ENCODE data around the gene SORT1.

The SORT1 gene

DNA sequence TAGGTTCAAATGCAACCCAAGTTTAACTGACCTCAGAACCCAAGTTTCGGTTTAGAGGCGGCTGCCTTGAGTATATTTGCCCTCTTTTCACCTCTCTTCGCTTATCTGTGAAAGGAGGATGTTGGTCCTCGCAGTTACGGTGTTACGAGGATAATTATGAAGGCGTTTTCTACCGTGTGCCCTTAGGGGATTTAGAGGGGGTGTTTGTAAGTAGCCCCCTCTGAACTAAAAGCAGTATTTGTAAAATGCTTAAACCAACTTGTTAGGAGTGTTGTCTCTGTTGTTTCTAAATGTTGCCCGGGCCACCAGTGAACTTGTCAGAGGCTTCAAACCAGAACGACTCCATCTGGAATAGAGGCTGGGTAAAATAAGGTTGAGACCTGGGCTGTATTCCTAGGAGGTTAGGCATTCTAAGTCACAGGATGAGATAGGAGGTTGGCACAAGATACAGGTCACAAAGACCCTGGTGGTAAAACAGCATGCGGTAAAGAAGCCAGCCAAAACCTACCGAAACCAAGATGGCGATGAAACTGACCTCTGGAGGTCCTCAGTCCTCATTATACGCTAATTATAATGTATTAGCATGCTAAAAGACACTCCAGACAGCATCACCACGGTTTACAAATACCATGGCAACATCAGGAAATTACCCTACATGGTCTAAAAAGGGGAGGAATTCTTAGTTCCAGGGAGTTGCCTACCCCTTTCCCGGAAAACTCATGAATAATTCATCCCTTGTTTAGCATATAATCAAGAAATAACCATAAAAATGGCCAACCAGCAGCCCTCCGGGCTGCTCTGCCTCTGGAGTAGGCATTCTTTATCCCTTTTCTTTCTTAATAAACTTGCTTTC lies 113.7 kb downstream of the SORT1 start:
- peak overlapping the region; percentile 93 for H3K4me3 ChIP-seq
- TF ChIP-seq POLR2AphosphoS5 (IDR thresholded peaks at IDR 0.05; ENCODE audit: borderline replicate concordance, low read depth, low read length) (no peak), EZH2 (IDR thresholded peaks at IDR 0.05) (no peak), FOXP2 (optimal IDR thresholded peaks at IDR 0.05; ENCODE audit: control extremely low read depth, extremely low read length, insufficient read depth) (no peak)
- no peak for DNase-seq (ENCODE audit: low read depth, low spot score)
- peak overlapping the region; percentile 80 for H3K27ac ChIP-seq
- peak overlapping the region; percentile 80 for H3K9ac ChIP-seq (ENCODE audit: insufficient read length)
- H3K36me3 ChIP-seq (ENCODE audit: insufficient read depth, low read length) = peaks cover 19% of the 10 kb centered on the region
- no peaks in the 10 kb centered on the region for H3K9me3 ChIP-seq (ENCODE audit: low read depth, low read length)

DNA sequence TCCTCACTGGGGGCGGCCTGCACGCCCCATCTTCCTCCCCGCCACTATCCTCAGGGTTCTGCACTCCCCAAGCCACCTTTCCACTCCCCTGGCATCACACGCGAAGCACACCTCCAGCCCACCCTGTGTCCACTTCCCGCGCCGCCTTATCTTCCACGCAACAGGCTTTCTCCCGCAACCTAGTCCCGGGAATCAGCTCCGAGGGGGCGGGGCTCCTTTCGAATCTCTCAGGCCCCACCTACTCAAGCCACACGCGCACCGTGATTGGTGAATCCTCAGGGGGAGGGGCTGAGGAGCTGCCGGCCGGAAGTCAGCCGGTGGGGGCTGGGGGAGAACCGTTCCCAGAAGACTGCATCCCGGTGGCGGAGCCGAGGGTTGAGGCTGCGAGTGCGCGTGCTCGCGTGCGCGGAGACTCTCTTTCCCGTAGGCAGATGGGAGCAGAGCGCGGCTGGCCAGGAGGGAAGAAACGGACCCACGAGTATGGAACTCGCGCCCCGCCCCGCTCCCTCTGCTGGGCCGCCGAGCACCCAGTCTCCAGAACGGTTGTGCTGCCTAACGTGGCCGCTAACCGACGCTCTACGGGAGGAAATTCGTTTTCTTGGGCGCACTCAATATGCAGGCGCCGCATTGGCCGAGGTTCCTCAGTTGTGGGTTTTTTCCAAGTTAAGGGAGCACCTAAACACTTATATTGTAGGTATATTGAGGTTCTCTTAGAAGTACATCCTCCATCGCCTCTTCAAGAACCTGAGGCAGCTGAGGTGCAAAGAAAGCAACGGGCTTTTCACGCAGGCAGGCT lies 114.6 kb downstream of the SORT1 start, which contains the start of gene PSRC1:
TSS of gene PSRC1 (minus strand) at position 194 of the 796 bp plus-strand sequence.
- TF ChIP-seq POLR2AphosphoS5 (IDR thresholded peaks at IDR 0.05; ENCODE audit: borderline replicate concordance, low read depth, low read length) (peak; percentile 97), FOXP2 (optimal IDR thresholded peaks at IDR 0.05; ENCODE audit: control extremely low read depth, extremely low read length, insufficient read depth) (peak; percentile 42), EZH2 (IDR thresholded peaks at IDR 0.05) (no peak)
- Histone ChIP-seq H3K9ac (ENCODE audit: insufficient read length) (peak within 1 kb of the TSS; percentile 85), H3K36me3 (ENCODE audit: insufficient read depth, low read length) (peaks cover 26% of the 10 kb centered on the region), H3K27ac (peak within 1 kb of the TSS; percentile 80), H3K9me3 (ENCODE audit: low read depth, low read length) (no peaks in the 10 kb centered on the region), H3K4me3 (peak within 1 kb of the TSS; percentile 93)
- peak; percentile 62 for DNase-seq (ENCODE audit: low read depth, low spot score)

DNA sequence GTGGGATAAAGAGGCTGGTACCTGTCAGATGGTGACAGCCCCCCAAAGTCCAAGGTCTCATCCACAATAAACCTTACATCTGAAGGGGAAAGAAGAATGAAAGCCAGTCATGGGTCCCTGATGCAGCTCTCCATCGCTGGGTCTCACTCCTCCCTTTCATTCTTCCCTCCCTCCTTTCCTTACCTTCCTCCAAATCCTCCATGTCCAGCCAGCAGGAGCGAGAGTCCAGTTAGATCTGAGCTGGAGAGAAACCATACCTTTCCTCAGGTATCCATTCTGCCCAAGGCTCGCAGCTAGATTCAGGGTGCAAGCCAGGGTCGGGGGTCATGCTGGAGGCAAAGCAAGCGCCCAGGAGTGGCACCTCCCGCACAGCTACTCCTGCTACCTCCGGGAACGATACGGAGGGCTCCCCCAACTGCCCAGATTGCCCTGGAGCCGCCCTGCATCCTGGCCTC lies 115.2 kb downstream of the SORT1 start:
- TF ChIP-seq POLR2AphosphoS5 (IDR thresholded peaks at IDR 0.05; ENCODE audit: borderline replicate concordance, low read depth, low read length) (no peak), EZH2 (IDR thresholded peaks at IDR 0.05) (no peak), FOXP2 (optimal IDR thresholded peaks at IDR 0.05; ENCODE audit: control extremely low read depth, extremely low read length, insufficient read depth) (no peak)
- no peak for DNase-seq (ENCODE audit: low read depth, low spot score)
- peak overlapping the region; percentile 85 for H3K9ac ChIP-seq (ENCODE audit: insufficient read length)
- H3K27ac ChIP-seq = no peak overlapping the region
- H3K9me3 ChIP-seq (ENCODE audit: low read depth, low read length) = no peaks in the 10 kb centered on the region
- H3K4me3 ChIP-seq = peak overlapping the region; percentile 93
- H3K36me3 ChIP-seq (ENCODE audit: insufficient read depth, low read length) = peaks cover 27% of the 10 kb centered on the region

DNA sequence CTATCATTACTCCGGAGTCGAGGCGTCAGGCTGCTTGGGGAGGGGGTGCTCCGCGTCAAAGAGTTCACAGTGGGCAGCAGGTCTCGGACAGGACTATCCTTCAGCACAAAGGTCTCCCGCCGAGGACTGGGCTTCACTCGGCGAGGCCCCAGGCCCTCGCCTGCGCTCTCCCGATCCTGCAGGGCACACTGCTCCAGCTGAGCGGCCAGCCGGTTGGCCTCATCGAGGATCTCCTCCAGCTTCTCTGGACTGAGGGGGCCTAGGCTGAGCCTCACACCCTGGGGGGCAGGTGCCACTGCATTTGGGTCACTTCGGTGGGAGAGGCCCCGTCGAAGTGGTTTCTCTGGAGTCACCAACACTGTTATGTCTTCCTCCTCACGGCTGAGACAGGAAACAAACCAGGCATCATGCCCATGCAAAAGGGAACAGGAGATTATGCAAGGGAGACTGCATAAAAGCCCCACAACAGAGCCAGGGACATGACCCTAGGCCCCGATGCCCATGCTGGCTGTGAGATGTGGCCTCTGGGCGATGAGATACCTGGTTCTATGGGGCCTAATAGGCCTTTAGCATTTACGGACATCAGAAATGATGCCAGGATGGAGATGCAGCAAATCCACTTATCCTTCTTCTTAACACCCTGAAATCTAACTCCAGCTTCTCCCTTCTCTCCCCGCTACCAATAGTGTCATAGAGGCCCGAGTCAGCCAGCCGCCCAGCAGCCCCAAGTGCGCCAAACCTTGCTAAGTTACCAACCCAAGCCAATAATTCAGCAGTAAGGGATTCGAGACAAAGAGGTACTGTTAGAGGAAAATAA lies 115.8 kb downstream of the SORT1 start:
- Histone ChIP-seq H3K36me3 (ENCODE audit: insufficient read depth, low read length) (peaks cover 27% of the 10 kb centered on the region), H3K4me3 (peak overlapping the region; percentile 93), H3K9ac (ENCODE audit: insufficient read length) (peak overlapping the region; percentile 85), H3K9me3 (ENCODE audit: low read depth, low read length) (no peaks in the 10 kb centered on the region), H3K27ac (no peak overlapping the region)
- TF ChIP-seq EZH2 (IDR thresholded peaks at IDR 0.05) = no peak
- no peak for TF ChIP-seq POLR2AphosphoS5 (IDR thresholded peaks at IDR 0.05; ENCODE audit: borderline replicate concordance, low read depth, low read length)
- DNase-seq (ENCODE audit: low read depth, low spot score) = no peak

DNA sequence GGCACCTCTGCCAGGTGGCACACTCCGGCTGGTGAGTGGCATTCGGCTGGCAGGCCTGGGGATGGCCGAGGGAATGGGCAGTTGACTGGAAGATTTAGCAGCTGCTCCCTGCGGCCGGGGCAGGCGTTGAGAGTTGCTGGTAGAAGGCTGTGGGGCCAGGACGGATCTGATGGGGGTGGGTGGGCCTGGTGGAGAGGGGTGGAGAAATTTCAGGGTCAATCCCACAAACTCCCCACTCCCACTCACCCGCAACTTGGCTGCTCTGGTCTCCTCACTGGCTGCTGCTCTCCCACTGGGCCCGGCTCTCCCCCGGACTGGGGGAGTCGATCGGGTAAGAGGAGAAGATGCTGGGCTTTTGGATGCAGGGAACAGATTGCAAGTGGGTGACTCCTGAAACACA lies 116.9 kb downstream of the SORT1 start:
- no peak overlapping the region for H3K27ac ChIP-seq
- no peak for TF ChIP-seq FOXP2 (optimal IDR thresholded peaks at IDR 0.05; ENCODE audit: control extremely low read depth, extremely low read length, insufficient read depth)
- TF ChIP-seq EZH2 (IDR thresholded peaks at IDR 0.05) = no peak
- TF ChIP-seq POLR2AphosphoS5 (IDR thresholded peaks at IDR 0.05; ENCODE audit: borderline replicate concordance, low read depth, low read length) = no peak
- no peak overlapping the region for H3K4me3 ChIP-seq
- H3K9ac ChIP-seq (ENCODE audit: insufficient read length) = no peak overlapping the region
- peaks cover 27% of the 10 kb centered on the region for H3K36me3 ChIP-seq (ENCODE audit: insufficient read depth, low read length)
- no peak for DNase-seq (ENCODE audit: low read depth, low spot score)
- no peaks in the 10 kb centered on the region for H3K9me3 ChIP-seq (ENCODE audit: low read depth, low read length)

DNA sequence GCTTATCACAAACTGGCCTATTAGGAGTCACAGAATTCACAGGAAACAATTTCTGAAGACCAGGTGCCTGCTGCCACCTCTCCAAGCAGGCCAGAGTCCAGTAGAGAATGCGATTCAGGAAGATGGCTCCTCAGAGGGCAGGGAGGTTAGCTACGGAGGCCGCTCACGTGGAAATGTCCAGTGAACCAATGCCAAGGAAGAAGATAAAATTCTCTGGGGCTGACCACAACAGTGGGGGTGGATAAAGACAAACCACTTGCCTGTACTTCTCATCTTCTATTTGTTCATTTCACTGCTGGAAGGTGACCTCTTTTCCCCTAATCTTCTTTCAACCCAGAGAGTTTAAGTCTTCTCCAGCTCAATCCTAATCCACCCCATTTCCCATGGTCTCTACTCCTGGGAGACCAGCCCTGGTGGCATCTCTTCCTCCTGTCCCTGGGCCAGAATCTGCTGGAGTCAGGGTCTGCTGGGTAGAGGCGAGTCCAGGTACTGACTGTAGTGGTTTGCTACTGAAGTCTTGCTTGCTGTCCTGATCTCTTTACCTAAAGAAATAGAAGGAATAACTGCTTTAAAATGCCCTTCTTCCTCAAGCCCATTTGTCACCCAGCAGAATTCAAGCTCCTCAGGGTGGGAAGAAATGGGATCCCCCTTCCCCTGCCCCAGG lies 118.0 kb downstream of the SORT1 start:
- no peak overlapping the region for H3K4me3 ChIP-seq
- no peak for TF ChIP-seq POLR2AphosphoS5 (IDR thresholded peaks at IDR 0.05; ENCODE audit: borderline replicate concordance, low read depth, low read length)
- no peak for TF ChIP-seq EZH2 (IDR thresholded peaks at IDR 0.05)
- TF ChIP-seq FOXP2 (optimal IDR thresholded peaks at IDR 0.05; ENCODE audit: control extremely low read depth, extremely low read length, insufficient read depth) = no peak
- H3K36me3 ChIP-seq (ENCODE audit: insufficient read depth, low read length) = peaks cover 27% of the 10 kb centered on the region
- H3K9ac ChIP-seq (ENCODE audit: insufficient read length) = no peak overlapping the region
- no peak for DNase-seq (ENCODE audit: low read depth, low spot score)
- no peaks in the 10 kb centered on the region for H3K9me3 ChIP-seq (ENCODE audit: low read depth, low read length)
- H3K27ac ChIP-seq = no peak overlapping the region

DNA sequence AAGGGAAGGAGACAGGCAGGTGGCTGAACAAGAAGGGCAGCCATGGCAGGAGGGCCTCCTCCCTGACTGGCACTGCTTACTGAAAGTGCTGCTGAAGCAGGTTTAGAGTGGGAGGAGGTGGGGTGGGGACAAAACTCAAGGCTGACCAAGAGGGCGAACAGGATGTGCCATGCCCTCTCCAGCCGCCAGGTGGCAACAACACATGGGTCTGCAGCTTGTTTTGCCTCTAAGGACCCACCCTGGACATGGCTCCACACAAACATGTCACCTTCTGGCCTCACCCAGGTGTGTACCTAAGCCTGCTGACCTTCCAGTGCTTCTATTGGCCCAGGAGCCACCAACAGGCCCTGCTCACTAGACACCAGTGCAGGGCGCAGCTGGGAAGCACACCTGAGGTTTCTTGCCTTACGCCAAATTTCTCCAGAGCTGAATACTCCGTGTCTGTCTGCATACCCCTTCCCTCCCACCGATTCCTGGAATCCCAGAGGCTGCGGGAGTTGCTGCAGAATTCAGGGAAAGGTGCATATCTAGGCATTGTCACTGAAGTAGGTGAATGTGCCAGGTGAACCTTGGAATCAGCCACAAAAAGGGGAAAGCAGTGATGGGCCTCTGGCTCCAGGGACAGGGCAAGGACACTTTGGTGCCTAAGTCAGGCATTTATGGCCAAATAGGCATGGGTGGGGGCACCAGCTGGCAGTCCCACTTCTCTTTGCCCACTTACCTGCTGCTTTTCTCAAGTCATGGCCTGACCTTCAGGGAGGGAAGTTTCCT lies 120.1 kb downstream of the SORT1 start:
- TF ChIP-seq FOXP2 (optimal IDR thresholded peaks at IDR 0.05; ENCODE audit: control extremely low read depth, extremely low read length, insufficient read depth) = no peak
- no peak overlapping the region for H3K9ac ChIP-seq (ENCODE audit: insufficient read length)
- H3K27ac ChIP-seq = no peak overlapping the region
- DNase-seq (ENCODE audit: low read depth, low spot score) = no peak
- H3K36me3 ChIP-seq (ENCODE audit: insufficient read depth, low read length) = peaks cover 27% of the 10 kb centered on the region
- H3K9me3 ChIP-seq (ENCODE audit: low read depth, low read length) = no peaks in the 10 kb centered on the region
- no peak overlapping the region for H3K4me3 ChIP-seq
